Measurements from ENCODE around the gene GNAO1.
A peak's percentile ranks its signal among the peaks of the same experiment; 100 is the strongest.

GNAO1 gene

GRCh38 chr16:56191156-56191815 lies at the start of gene GNAO1:
Gene GNAO1, plus strand, starts transcription at chr16:56191489. Its CDS starts 747 bp downstream, at chr16:56192236.
- DNase-seq = peak; percentile 57

GRCh38 chr16:56143666-56144065 lies 47.6 kb upstream of the GNAO1 start:
- no peak for DNase-seq

GRCh38 chr16:56145369-56145768 lies 45.9 kb upstream of the GNAO1 start:
- DNase-seq = no peak

GRCh38 chr16:56151621-56152020 lies 39.7 kb upstream of the GNAO1 start:
- DNase-seq = no peak

- no peak for DNase-seq
Measured at GRCh38 chr16:56161658-56162057, 29.6 kb upstream of the GNAO1 start.

- DNase-seq = no peak
Measured at GRCh38 chr16:56163089-56163488, 28.2 kb upstream of the GNAO1 start.

- DNase-seq = no peak
Measured at GRCh38 chr16:56163938-56164337, 27.4 kb upstream of the GNAO1 start.

- no peak for DNase-seq
Measured at GRCh38 chr16:56164636-56165035, 26.7 kb upstream of the GNAO1 start.

GRCh38 chr16:56174411-56174810 lies 16.9 kb upstream of the GNAO1 start:
- no peak for DNase-seq

GRCh38 chr16:56181401-56181800 lies 9.9 kb upstream of the GNAO1 start:
- DNase-seq = no peak

- DNase-seq = no peak
Measured at GRCh38 chr16:56183266-56183665, 8.0 kb upstream of the GNAO1 start.

GRCh38 chr16:56190048-56190676 lies 1.1 kb upstream of the GNAO1 start:
- no peak for DNase-seq

GRCh38 chr16:56190677-56191155 lies 573 bp upstream of the GNAO1 start:
- DNase-seq = no peak

- DNase-seq = no peak
Measured at GRCh38 chr16:56191835-56192634, 746 bp downstream of the GNAO1 start.

GRCh38 chr16:56192635-56192945 lies 1.3 kb downstream of the GNAO1 start:
- DNase-seq = no peak

- no peak for DNase-seq
Measured at GRCh38 chr16:56192986-56193945, 2.0 kb downstream of the GNAO1 start.

- peak; percentile 72 for DNase-seq
Measured at GRCh38 chr16:56193951-56194726, 2.9 kb downstream of the GNAO1 start.

- no peak for DNase-seq
Measured at GRCh38 chr16:56195151-56195550, 3.9 kb downstream of the GNAO1 start.

- no peak for DNase-seq
Measured at GRCh38 chr16:56196381-56196780, 5.1 kb downstream of the GNAO1 start.

GRCh38 chr16:56197192-56197992 lies 6.1 kb downstream of the GNAO1 start:
- DNase-seq = no peak
